ENCODE measurements around the gene PPFIBP2.
"Not testable (repeated sequence)": the region's sequence is repeated elsewhere in the genome, so short reads cannot be mapped to it uniquely, and the experiment has no call there.

DNA sequence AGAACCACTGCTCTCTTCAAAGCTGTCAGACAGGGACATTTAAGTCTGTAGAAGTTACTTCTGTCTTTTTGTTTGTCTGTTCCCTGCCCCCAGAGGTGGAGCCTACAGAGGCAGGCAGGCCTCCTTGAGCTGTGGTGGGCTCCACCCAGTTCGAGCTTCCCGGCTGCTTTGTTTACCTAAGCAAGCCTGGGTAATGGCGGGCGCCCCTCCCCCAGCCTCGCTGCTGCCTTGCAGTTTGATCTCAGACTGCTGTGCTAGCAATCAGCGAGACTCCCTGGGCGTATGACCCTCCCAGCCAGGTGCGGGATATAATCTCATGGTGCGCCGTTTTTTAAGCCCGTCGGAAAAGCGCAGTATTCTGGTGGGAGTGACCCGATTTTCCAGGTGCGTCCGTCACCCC lies 149.7 kb downstream of the PPFIBP2 start:
- TF ChIP-seq, protein P1, sequence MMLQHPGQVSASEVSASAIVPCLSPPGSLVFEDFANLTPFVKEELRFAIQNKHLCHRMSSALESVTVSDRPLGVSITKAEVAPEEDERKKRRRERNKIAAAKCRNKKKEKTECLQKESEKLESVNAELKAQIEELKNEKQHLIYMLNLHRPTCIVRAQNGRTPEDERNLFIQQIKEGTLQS (IDR thresholded peaks at IDR 0.05), result not testable (repeated sequence)
- not testable (repeated sequence) for TF ChIP-seq TCF7L2 (IDR thresholded peaks at IDR 0.05; ENCODE audit: borderline replicate concordance, extremely low read depth, insufficient read depth, insufficient read length); POLR2AphosphoS5 (IDR thresholded peaks at IDR 0.05; ENCODE audit: low read depth, low read length); POLR2A (IDR thresholded peaks at IDR 0.05; ENCODE audit: borderline replicate concordance, extremely low read depth, insufficient read depth, insufficient read length); CEBPB (IDR thresholded peaks at IDR 0.05; ENCODE audit: low read depth); EGR1 (IDR thresholded peaks at IDR 0.05; ENCODE audit: low read depth); SP1 (IDR thresholded peaks at IDR 0.05; ENCODE audit: low read depth)
- TF ChIP-seq, protein P2, sequence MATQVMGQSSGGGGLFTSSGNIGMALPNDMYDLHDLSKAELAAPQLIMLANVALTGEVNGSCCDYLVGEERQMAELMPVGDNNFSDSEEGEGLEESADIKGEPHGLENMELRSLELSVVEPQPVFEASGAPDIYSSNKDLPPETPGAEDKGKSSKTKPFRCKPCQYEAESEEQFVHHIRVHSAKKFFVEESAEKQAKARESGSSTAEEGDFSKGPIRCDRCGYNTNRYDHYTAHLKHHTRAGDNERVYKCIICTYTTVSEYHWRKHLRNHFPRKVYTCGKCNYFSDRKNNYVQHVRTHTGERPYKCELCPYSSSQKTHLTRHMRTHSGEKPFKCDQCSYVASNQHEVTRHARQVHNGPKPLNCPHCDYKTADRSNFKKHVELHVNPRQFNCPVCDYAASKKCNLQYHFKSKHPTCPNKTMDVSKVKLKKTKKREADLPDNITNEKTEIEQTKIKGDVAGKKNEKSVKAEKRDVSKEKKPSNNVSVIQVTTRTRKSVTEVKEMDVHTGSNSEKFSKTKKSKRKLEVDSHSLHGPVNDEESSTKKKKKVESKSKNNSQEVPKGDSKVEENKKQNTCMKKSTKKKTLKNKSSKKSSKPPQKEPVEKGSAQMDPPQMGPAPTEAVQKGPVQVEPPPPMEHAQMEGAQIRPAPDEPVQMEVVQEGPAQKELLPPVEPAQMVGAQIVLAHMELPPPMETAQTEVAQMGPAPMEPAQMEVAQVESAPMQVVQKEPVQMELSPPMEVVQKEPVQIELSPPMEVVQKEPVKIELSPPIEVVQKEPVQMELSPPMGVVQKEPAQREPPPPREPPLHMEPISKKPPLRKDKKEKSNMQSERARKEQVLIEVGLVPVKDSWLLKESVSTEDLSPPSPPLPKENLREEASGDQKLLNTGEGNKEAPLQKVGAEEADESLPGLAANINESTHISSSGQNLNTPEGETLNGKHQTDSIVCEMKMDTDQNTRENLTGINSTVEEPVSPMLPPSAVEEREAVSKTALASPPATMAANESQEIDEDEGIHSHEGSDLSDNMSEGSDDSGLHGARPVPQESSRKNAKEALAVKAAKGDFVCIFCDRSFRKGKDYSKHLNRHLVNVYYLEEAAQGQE (IDR thresholded peaks at IDR 0.05; ENCODE audit: low read depth), result not testable (repeated sequence)
- TF ChIP-seq, protein P3, sequence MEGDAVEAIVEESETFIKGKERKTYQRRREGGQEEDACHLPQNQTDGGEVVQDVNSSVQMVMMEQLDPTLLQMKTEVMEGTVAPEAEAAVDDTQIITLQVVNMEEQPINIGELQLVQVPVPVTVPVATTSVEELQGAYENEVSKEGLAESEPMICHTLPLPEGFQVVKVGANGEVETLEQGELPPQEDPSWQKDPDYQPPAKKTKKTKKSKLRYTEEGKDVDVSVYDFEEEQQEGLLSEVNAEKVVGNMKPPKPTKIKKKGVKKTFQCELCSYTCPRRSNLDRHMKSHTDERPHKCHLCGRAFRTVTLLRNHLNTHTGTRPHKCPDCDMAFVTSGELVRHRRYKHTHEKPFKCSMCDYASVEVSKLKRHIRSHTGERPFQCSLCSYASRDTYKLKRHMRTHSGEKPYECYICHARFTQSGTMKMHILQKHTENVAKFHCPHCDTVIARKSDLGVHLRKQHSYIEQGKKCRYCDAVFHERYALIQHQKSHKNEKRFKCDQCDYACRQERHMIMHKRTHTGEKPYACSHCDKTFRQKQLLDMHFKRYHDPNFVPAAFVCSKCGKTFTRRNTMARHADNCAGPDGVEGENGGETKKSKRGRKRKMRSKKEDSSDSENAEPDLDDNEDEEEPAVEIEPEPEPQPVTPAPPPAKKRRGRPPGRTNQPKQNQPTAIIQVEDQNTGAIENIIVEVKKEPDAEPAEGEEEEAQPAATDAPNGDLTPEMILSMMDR (IDR thresholded peaks at IDR 0.05 in 2 of 3, conservative IDR thresholded peaks at IDR 0.05 in 1 of 3; ENCODE audit: borderline replicate concordance in 1 of 3, insufficient read depth in 1 of 3, low read depth in 2 of 3, low read length in 2 of 3), result not testable (repeated sequence)

Data from HCT116 (cell line).